ENCODE measurements around the gene GATAD1.
"Not testable (repeated sequence)": the region's sequence is repeated elsewhere in the genome, so short reads cannot be mapped to it uniquely, and the experiment has no call there.

GATAD1 gene

DNA sequence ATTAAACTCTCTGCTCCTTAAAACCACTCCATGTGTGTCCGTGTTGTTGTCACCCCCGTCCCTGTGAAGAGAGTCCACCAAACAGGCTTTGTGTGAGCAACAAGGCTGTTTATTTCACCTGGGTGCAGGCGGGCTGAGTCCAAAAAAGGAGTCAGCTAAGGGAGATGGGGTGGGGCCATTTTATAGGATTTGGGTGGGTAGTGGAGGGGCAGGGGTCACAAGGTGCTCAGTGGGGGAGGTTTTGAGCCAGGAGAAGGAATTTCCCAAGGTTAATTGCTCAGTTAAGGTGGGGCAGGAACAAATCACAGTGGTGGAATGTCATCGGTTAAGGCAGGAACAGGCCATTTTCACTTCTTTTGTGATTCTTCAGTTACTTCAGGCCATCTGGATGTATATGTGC lies 31.9 kb downstream of the GATAD1 start:
- not testable (repeated sequence) for DNase-seq (ENCODE audit: low read depth, low spot score)

DNA sequence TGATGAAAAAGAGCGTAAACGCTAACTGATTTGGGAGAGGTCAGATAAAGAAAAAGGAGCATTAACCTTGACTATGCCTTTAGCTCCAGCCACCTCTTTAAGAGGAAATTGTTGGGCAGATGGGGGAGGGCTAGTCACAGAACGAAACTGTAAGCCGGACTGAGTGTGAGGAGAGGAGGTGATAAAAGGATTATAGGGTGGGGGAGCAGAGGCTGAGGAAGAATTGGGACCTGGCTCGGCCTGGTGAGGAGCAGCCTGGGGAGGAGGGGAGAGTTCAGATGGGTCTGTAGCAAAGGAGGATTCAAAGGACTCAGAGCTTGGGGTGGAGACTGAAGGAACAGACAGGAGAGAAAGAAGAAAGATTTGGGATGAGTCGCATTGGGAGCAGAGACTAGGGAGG lies 36.3 kb downstream of the GATAD1 start:
- DNase-seq (ENCODE audit: low read depth, low spot score) = not testable (repeated sequence)

DNA sequence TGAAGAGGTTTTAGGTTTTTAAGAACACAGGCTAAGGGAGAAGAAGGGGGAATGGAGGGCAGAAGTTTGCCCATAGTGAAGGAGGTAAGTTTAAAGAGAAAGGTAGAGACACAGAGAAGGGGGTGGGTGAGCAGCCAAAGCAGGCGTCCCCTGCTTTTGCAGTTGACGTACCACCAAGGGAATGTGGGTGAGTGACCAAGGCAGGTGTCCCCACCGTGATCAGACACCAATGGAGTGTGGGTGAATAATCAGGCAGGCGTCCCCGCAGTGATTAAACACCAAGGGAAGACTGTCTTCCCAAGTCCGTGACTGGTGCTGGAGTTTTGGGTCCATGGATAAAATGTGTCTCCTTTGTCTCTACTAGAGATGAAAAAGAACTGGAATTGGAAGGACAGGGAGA lies 36.9 kb downstream of the GATAD1 start:
- not testable (repeated sequence) for DNase-seq (ENCODE audit: low read depth, low spot score)

DNA sequence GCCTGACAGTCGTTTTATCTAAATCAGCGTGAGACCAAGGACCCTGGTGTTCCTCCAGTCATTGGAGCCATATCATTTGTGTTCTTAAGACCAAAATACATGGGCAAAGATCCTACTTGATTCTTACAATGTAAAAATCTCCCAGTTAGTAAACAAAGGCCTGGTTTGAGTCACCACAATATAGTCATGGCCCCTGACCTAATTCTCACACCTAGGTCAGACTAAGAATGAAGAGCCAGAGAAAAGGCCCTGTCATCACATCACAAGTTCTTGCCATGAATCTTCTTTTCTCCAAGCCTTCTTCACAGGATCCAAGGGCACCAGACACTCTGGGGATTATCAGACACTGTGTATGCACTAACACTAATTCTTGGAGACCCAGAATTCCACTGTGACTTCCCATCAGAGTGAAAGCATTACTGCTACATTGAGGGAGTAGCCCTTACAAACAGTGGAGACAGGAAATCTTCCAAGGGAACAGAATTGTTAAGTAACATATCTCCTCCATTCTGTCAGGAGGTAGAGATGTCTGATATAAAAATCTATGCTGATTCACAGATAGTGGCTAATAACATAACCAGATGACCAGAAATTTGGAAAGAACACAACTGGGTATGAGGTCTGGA lies 38.1 kb downstream of the GATAD1 start:
- DNase-seq (ENCODE audit: low read depth, low spot score) = no peak

DNA sequence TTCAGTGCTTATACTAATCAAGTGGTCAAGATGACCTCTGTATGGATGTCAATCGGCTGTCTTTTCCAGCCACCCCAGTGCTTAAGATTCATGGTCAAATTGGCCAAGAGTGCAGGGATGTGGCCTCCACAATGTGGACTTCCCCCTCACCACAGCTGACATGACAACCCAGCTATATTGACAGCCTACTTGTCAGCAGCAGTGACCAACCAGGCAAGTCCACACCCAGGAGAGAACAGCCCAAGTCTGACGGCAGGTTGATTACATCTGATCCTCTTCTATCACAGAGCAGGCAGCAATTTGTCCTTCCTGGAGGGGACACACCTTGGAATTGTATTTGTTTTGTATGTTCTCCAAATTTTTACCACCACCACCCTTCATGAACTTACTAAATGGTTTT lies 38.7 kb downstream of the GATAD1 start:
- DNase-seq (ENCODE audit: low read depth, low spot score) = no peak

DNA sequence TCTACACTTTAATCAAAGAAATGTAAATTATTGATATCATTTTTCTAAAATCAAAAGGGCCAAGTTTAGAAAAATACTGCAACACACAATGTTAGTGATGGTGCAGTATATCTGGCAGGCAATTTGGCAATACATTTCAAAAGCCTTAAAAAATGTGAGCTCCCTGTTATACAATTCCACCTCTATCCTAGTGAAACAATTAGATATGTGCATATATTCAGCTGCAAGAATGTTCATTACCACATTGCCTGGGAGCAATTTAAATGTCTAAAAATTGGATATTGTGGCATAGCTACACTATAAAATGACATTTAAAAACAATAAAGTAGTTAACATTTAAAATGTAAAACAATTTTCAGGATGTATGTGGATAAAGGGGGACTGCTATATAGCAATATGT lies 40.5 kb downstream of the GATAD1 start:
- no peak for DNase-seq (ENCODE audit: low read depth, low spot score)

DNA sequence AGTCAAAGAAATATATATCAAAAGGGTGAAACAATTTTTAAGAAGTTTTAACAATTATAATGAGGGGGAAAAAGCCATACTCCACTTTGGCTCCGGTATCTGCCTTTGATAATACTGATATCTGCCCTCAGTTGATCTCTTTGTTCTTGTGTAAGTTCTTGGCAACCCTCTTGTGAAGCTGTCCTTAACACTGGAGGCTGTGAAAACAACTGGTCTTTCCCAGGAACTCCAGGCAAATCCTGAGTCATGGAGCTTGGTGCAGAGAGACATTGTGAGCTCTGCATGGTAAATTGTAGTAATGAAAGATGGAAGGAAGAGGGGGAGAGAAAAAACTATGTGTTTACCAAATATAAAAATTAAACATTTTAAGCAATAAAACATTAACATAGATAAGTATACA lies 42.4 kb downstream of the GATAD1 start:
- DNase-seq (ENCODE audit: low read depth, low spot score) = no peak

DNA sequence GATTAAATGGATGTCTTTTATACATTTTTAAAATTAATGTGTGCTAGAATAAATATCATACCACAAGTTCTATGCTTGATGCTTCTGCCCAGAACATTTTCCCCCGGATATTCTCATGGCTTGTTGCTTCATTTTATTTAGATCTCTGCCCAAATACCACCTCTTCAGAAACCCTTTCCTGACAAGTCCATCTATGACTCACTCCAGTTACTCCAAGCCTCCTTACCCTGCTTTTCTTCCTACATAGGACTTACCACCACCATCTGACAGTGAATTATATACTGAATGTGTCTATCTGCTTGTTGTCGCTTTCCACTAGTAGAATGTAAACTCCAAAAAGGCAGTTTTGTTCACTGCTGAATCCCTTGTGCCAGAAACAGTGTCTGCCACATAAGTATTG lies 49.6 kb downstream of the GATAD1 start:
- DNase-seq (ENCODE audit: low read depth, low spot score) = no peak

DNA sequence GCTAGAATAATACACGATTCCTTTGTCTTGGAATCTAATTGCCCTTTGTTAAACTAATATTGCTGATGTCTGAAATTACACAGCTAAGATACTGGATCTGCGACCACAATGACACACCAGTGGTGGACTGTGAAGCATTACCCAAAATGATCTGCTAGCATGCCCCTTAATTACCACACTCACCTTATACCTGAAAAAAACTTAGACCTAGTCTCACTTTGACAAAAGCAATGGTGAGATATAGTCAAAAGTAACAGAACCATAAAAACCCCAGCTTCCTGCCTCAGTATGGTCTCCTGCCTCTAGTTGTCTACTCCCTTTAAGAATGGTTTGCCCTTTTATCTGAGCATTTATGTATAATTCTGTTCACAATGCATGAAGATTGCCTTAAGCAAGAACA lies 51.3 kb downstream of the GATAD1 start:
- DNase-seq (ENCODE audit: low read depth, low spot score) = no peak

DNA sequence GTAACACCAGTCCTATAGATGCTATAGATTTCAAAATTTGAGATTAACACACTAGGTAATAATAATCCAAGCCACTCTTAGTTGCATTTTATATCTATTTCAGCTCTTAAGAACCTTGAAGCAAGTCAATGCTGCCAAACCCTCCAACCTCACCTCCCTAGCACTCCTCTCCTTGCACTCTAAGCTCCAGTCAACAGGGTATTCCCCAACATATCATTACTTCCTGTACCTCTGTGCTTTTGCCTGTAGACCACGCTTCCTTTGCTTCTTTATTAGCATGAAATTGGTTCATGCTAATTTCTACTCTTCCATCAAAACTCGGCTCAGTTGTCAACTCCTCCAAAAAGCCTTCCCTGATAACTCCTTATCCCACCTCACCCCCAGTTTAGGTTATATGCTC lies 56.5 kb downstream of the GATAD1 start:
- no peak for DNase-seq (ENCODE audit: low read depth, low spot score)

DNA sequence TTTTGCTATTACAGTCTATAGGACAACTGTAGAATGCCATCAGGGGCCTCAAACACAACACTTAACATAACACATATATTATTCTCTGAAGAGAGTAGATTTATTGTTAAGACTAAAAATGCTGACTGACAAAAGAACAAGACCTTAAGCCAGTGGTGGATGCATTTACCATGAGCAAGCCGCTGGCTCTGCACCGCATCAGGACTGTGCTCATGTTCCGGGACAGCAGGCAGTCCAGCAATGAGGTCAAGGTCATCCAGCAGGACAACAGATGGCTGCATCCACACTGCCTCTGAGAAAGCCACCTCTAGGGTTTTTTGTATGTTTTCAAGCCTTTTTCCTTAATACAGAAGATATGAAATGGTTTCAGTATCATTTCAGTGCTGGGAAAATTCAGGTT lies 57.3 kb downstream of the GATAD1 start:
- no peak for DNase-seq (ENCODE audit: low read depth, low spot score)

DNA sequence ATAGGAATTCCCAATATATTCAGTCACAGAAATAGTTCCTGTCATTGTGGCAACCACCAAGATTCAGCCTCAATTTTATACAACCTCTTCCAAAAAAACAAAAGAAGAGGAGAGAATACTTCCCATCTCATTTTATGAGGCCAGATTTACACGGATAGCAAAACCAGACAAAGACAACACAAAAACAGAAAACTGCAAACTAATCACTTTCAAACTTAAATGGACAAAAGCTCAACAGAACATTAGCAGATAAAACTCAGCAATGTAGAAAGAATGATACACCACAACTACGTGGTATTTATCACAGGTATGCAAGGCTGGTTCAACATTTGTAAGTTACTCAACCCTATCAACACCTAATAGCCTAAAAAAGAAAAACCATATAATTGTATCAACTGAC lies 59.1 kb downstream of the GATAD1 start:
- no peak for DNase-seq (ENCODE audit: low read depth, low spot score)

DNA sequence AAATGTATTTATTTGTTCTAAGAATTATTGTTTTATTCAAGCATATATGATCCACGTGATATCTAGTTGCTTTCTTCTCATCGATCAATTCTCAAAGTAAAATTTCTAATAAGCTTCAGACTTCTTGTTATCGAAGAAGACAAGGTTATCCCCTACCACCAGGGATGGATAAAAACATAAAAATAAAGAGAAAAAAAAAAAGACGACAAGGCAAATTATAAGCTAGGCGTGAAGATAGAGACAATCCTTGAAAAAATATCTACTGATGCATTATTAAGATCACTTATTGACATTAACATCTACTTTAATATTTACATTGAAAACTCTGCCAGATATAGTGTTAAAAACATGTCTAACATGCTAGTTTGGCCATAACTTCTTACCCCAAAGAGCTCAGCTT lies 61.7 kb downstream of the GATAD1 start:
- no peak for DNase-seq (ENCODE audit: low read depth, low spot score)
